Lower lobe of right lung (tissue), 2 donors: ENCODE data around the gene LAD1. TPM values are rescaled to one million over a fixed set of nuclear protein-coding genes. Genes with fewer than 3 reads are reported as not detected.

Experiments used
- ATAC-seq, 2 donors: fragments of 200-7000 bp; cut with Tn5 transposase; one replicate each; pipeline ENCODE4 v1.9.1; 2020 to 2022; ENCODE audit warnings: mild to moderate bottlenecking in 2 of 2, moderate library complexity in 2 of 2
- DNase-seq: peaks from one replicate; pipeline ENCODE4 v3.0.0-alpha.2; 2020
- H3K27ac ChIP-seq: fragments of 200-600 bp; one replicate; pipeline ENCODE4 v1.8.0; 2022
- H3K27me3 ChIP-seq: fragments of 200-600 bp; one replicate; pipeline ENCODE4 v1.8.0; 2022; ENCODE audit warnings: low read depth
- H3K36me3 ChIP-seq: fragments of 200-600 bp; one replicate; pipeline ENCODE4 v1.8.0; 2022; ENCODE audit warnings: mild to moderate bottlenecking
- H3K4me1 ChIP-seq: fragments of 200-600 bp; one replicate; pipeline ENCODE4 v1.8.0; 2022
- H3K4me3 ChIP-seq: fragments of 200-600 bp; one replicate; pipeline ENCODE4 v1.8.0; 2022; ENCODE audit warnings: mild to moderate bottlenecking
- H3K9me3 ChIP-seq: fragments of 200-600 bp; one replicate; pipeline ENCODE4 v1.8.0; 2022
- intact Hi-C: fragments of 100-400 bp; cut with DNase I; formaldehyde crosslinking; loops from one replicate; pipeline ENCODE4 v1.11.0; 2022
- total RNA-seq: library from RNA; stranded (reverse); fragmentation: NEBNext Ultra II Directional; extraction: Animal tissue kit (Norgen Biotek cat#: 25700); gene quantifications from one replicate; pipeline ENCODE4 v1.2.1, GENCODE V29; 2021
- TF ChIP-seq, protein P1 (sequence below): fragments of 200-600 bp; IDR thresholded peaks from one replicate; pipeline ENCODE4 v1.8.0; 2022; ENCODE audit warnings: antibody characterized with exemption, mild to moderate bottlenecking
- donor health status: DM: no; HTN: yes; CAD: no; lungs with severe emphysema.

LAD1 gene
- total RNA-seq, 1 donor from 2014 or later = 35.3 TPM

GRCh38 chr1:201436969-201437368 is 37.8 kb upstream of the LAD1 start:
- H3K36me3 ChIP-seq = no peaks in the 10 kb centered on the region
- intact Hi-C loops = no loop called here
- TF ChIP-seq, protein P1, sequence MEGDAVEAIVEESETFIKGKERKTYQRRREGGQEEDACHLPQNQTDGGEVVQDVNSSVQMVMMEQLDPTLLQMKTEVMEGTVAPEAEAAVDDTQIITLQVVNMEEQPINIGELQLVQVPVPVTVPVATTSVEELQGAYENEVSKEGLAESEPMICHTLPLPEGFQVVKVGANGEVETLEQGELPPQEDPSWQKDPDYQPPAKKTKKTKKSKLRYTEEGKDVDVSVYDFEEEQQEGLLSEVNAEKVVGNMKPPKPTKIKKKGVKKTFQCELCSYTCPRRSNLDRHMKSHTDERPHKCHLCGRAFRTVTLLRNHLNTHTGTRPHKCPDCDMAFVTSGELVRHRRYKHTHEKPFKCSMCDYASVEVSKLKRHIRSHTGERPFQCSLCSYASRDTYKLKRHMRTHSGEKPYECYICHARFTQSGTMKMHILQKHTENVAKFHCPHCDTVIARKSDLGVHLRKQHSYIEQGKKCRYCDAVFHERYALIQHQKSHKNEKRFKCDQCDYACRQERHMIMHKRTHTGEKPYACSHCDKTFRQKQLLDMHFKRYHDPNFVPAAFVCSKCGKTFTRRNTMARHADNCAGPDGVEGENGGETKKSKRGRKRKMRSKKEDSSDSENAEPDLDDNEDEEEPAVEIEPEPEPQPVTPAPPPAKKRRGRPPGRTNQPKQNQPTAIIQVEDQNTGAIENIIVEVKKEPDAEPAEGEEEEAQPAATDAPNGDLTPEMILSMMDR = no peak

GRCh38 chr1:201436393-201436792 is 37.3 kb upstream of the LAD1 start:
- no peak for DNase-seq
- no peak overlapping the region for H3K4me3 ChIP-seq
- H3K9me3 ChIP-seq = no peaks in the 10 kb centered on the region
- H3K27ac ChIP-seq = no peak overlapping the region
- intact Hi-C loops = no loop called here
- peaks cover 14% of the 10 kb centered on the region for H3K4me1 ChIP-seq
- no peaks in the 10 kb centered on the region for H3K36me3 ChIP-seq
- ATAC-seq = peak; percentile 22 to 51
- TF ChIP-seq, protein P1 = no peak
- no peaks in the 10 kb centered on the region for H3K27me3 ChIP-seq

More at GRCh38 chr1:201436969-201437368, 37.8 kb upstream of the LAD1 start:
- Histone ChIP-seq H3K4me3 (no peak overlapping the region), H3K27ac (no peak overlapping the region), H3K4me1 (peaks cover 14% of the 10 kb centered on the region), H3K9me3 (no peaks in the 10 kb centered on the region), H3K27me3 (no peaks in the 10 kb centered on the region)
- ATAC-seq (no peak), DNase-seq (no peak)

- H3K4me1 ChIP-seq = peaks cover 14% of the 10 kb centered on the region
- no peak overlapping the region for H3K27ac ChIP-seq
- H3K27me3 ChIP-seq = no peaks in the 10 kb centered on the region
- H3K36me3 ChIP-seq = no peaks in the 10 kb centered on the region
- intact Hi-C loops = no loop called here
- DNase-seq (no peak), ATAC-seq (no peak)
- no peak overlapping the region for H3K4me3 ChIP-seq
- no peaks in the 10 kb centered on the region for H3K9me3 ChIP-seq
- TF ChIP-seq, protein P1 = no peak
These were observed 35.1 kb upstream of the LAD1 start for GRCh38 chr1:201434266-201434665.

DNA sequence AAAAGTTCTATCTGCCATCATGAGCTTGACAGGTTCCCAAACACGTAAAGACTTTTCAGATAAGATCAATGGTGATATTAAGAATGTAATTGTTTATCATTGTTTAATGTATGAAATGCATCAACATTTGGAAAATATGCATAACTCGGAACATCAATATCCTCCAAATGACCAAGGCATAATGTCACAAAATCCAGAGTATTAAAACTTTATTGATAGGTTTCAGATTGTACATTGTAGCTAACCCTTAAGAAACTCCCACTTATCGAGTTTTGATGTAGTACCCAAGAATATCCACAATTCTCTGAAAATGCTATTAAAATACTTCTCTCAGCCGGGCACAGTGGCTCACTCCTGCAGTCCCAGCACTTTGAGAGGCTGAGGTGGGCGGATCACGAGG is 34.5 kb upstream of the LAD1 start:
- Histone ChIP-seq H3K27me3 (no peaks in the 10 kb centered on the region), H3K36me3 (no peaks in the 10 kb centered on the region), H3K4me3 (no peak overlapping the region), H3K4me1 (peaks cover 14% of the 10 kb centered on the region), H3K27ac (no peak overlapping the region), H3K9me3 (no peaks in the 10 kb centered on the region)
- DNase-seq (no peak), ATAC-seq (no peak)
- intact Hi-C loops = no loop called here
- TF ChIP-seq, protein P1 = no peak

- Histone ChIP-seq H3K4me3 (no peak overlapping the region), H3K9me3 (no peaks in the 10 kb centered on the region), H3K36me3 (no peaks in the 10 kb centered on the region), H3K27me3 (no peaks in the 10 kb centered on the region), H3K4me1 (peaks cover 6% of the 10 kb centered on the region), H3K27ac (no peak overlapping the region)
- intact Hi-C loops = no loop called here
- no peak for ATAC-seq
- TF ChIP-seq, protein P1 = no peak
- DNase-seq = no peak
These were observed 31.7 kb upstream of the LAD1 start for GRCh38 chr1:201430776-201431175.
